Measurements from ENCODE around the gene LRP1-AS. TPM values are rescaled to one million over a fixed set of nuclear protein-coding genes. Genes with fewer than 3 reads are reported as not detected.

Gene LRP1-AS
- total and polyA plus RNA-seq, 10 of the 15 experiments (the other 5 are each of a cell fraction or from before 2014, with no cell fraction given) = not detected

DNA sequence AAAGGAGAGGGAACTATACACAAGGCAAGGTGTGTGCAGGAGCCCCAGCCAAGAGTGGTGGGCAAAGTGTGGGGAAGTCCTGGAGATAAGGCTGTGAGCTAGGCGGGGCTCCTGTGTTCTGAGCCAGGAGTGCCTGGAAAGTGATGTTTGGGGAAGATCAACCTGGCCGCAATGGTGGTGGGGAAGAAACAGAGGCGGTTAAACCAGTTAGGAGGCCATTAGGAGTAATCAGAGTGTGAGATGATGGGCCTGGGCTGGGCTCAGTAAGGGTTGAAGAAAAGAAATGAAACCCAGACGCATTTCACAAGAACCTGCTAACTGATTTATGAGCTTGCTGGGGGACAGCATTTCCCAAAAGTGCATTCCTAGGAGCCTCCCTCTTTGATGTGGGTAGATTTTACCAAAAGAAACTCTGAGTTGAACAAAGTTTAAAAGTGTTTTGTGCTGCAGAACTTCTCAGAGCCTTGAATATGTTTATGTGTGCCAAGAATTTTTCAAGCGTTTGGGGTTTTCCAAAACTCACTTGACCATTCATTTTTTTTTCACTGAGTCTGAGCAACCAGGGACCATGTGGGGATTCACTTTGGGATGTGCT lies 34.2 kb upstream of the LRP1-AS start:
- no TSS peak for BruUV-seq (replicated peaks)
- POLR2A ChIA-PET = interaction anchor here (0.7 to 1.4 kb wide), 3 partner anchors 27 to 110 kb away, joined by 3 to 4 read pairs (median 4); no protein-coding TSS in a partner anchor

More for the DNA sequence above, 34.2 kb upstream of the LRP1-AS start:
- Histone ChIP-seq H2AFZ (ENCODE audit: control insufficient read depth, low read depth, low read length) (no peak overlapping the region), H3K36me3 (ENCODE audit: control insufficient read depth in 2 of 2, insufficient read depth in 2 of 2, low read length in 1 of 2) (no peaks in the 10 kb centered on the region), H3K4me1 (ENCODE audit: control insufficient read depth, insufficient read depth, low read length) (no peaks in the 10 kb centered on the region), H4K20me1 (ENCODE audit: control insufficient read depth, insufficient read depth) (no peaks in the 10 kb centered on the region; the same call in 1 of the 2 replicates), H3K9ac (ENCODE audit: control insufficient read depth, insufficient read depth, low read length) (no peak overlapping the region), H3K27me3 (replicated peaks in 1 of 2; ENCODE audit: control insufficient read depth in 2 of 2, insufficient read depth in 2 of 2, low read length in 1 of 2) (no peaks in the 10 kb centered on the region; a peak in 2 of 4 replicates), H3K27ac (ENCODE audit: control insufficient read depth, insufficient read depth) (no peak overlapping the region), H3K4me3 (no peak overlapping the region), H3K9me3 (replicated peaks; ENCODE audit: control insufficient read depth, insufficient read depth, low read length) (no peaks in the 10 kb centered on the region), H3K79me2 (ENCODE audit: control insufficient read depth, insufficient read depth, low read length) (no peaks in the 10 kb centered on the region), H3K4me2 (ENCODE audit: control insufficient read depth, insufficient read depth) (no peak overlapping the region)
- intact Hi-C loops (cut with micrococcal nuclease; ENCODE audit: unreplicated experiment) = loop anchor here (2.0 kb wide), 3 partner anchors 61 to 173 kb away; no protein-coding TSS in a partner anchor
- CTCF ChIA-PET = interaction anchor here (0.6 to 10.4 kb wide), 9 partner anchors 24 to 257 kb away, joined by 3 to 159 read pairs (median 3); partner anchors contain the start of gene LRP1
- DNase-seq (ENCODE audit: low read depth, low spot score) (no peak), FAIRE-seq (no peak), ATAC-seq (no peak)
- RAD21 ChIA-PET (ENCODE audit: unreplicated experiment) = interaction anchor here (0.7 to 2.7 kb wide), 3 partner anchors 70 to 117 kb away, joined by 3 to 9 read pairs (median 6); partner anchors contain the start of gene STAT6
- SMC1A ChIA-PET (ENCODE audit: uncharacterized antibody, unreplicated experiment) = interaction anchor here (0.6 to 4.0 kb wide), 4 partner anchors 55 to 182 kb away, joined by 3 to 36 read pairs (median 10); partner anchors contain the start of genes LRP1 and STAT6
- in situ Hi-C loops (cut with MboI) = loop anchor here (5.0 kb wide), 1 partner anchor 59 kb away; no protein-coding TSS in a partner anchor
- WGBS (ENCODE audit: insufficient coverage, insufficient replicate concordance, low lambda C conversion rate, missing lambda C conversion rate) = 36% methylated on average over 5 of the region's 5 CpGs
- TF ChIP-seq ZNF384 (IDR thresholded peaks at IDR 0.05; ENCODE audit: borderline replicate concordance, low read depth, low read length) (no peak), MYC (IDR thresholded peaks at IDR 0.05; ENCODE audit: insufficient read depth, insufficient read length, insufficient replicate concordance, low read length, severe bottlenecking) (no peak), ZZZ3 (IDR thresholded peaks at IDR 0.05; ENCODE audit: control insufficient read depth, insufficient read length, low read depth) (no peak)
- TF ChIP-seq, protein P1, sequence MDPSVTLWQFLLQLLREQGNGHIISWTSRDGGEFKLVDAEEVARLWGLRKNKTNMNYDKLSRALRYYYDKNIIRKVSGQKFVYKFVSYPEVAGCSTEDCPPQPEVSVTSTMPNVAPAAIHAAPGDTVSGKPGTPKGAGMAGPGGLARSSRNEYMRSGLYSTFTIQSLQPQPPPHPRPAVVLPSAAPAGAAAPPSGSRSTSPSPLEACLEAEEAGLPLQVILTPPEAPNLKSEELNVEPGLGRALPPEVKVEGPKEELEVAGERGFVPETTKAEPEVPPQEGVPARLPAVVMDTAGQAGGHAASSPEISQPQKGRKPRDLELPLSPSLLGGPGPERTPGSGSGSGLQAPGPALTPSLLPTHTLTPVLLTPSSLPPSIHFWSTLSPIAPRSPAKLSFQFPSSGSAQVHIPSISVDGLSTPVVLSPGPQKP (IDR thresholded peaks at IDR 0.05; ENCODE audit: low read depth, low read length) = no peak

Measured in GM12878 (cell line).